ENCODE measurements around the gene RBM33.

RBM33 gene

DNA sequence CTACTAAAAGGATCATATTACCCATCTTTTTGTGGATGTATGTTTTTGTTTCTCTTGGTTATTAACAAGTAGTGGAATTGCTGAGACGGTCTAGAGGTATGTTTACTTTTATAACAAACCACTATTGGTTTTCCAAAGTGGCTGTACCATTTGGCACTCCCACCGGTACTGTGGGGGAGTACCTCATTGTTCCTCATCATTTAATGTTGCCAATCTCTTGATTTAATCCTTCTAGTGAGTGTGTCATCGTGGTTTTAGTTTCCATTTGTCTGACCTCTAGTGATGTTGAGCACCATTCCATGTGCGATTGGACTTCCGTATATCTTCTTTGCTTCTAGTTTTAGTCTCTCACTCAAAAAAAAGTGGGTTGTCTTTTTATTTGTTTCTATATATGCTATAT is 50.4 kb downstream of the RBM33 start:
- DNase-seq = no peak

DNA sequence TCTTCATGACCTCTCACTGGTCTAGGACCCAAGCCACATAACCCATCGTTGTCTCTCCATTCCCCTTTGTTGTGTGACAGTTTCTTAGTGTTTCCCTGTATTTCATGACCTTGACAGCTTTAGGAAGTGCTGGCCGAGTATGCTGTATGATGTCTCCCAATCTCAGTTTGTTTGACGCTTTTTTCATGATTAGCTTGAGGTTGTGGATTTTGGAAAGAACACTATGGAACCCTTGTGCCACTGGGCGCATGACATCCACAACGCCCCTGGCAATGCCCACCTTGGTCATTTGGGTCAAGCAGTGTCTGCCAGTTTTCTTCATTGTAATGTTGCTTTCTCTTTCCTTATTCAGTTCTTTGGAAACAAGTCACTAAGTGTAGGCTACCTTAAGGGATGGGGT is 52.3 kb downstream of the RBM33 start:
- DNase-seq = no peak

DNA sequence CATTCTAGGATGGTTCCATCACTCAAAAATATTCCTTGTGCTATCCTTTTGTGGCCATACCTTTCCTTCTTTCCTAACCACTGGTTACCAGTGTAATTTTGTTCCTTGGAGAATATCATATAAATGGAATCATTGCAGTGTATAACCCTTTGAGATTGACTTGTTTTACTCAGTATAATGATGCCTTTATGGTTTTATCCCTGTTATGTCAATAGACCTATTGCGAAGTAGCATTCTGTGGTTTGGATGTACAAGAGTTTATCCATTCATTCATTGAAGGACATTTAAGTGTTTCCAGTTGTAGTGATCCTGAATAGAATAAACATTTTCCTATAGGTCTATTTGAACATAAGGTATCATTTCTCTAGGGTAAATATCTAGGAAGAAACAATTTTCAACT is 54.2 kb downstream of the RBM33 start:
- DNase-seq = no peak

DNA sequence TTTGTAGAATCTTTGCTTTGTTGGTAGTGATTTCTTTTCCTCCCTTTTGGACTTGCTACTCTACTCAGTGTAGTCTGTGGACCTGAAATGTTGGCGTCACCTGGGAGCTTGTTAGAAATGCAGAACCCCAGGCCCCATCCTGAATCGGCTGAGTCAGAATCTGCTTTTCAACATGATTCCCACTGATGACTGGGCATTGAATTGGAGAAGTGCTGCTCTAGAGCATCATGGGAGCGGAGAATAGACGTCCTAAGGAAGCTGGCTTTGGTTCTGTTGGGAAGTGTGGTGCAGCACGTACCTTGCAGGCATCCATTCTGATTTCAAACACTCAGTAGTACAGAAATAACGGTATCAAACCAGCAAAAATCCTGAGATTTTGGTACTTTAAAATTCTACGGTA is 54.7 kb downstream of the RBM33 start:
- no peak for DNase-seq

DNA sequence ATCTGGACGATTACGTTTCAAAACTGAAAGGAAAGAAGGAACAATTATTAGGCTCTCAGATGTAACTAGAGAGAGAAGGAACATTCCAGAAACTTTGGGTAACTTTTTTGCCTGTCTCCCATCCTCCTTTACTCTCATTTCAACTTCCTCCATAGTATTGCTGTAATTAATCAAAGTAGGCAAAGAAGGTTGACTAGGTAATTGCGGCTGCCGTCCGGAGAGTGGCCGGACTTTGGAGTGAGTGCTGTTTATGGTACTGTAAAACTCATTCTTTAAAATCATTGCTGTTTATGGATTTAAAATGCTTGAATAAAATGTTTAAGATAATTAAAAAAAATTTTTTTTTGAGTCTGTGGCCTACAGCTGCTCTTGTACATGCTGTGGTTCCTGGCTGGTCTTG is 56.4 kb downstream of the RBM33 start:
- no peak for DNase-seq

DNA sequence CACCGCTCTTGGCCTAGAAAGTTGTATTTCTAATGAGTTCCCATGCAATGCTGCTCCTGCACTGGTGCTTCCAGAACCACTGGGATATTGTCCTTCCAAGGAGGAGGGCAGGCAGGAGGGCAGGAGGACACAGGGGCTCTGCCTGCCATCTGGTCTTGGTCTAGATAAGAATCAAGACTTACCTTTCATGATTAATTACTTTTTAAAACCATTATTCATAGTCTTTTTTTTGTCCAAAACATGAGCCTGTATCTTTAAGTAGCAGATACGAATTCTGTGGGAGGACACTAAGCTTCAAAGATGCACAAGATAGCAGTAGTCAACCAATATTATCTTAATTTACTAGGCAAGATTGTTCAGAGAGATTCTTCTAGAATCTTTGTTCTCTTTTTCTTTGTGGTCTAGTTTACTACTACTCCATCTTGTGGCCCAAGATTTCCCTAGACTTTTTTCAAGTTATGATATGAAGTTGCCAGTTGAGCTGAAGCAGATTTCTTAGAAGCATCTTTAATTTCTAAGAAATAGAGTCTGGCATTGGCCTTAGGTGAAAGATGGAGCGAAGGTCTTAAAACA is 57.6 kb downstream of the RBM33 start:
- no peak for DNase-seq

DNA sequence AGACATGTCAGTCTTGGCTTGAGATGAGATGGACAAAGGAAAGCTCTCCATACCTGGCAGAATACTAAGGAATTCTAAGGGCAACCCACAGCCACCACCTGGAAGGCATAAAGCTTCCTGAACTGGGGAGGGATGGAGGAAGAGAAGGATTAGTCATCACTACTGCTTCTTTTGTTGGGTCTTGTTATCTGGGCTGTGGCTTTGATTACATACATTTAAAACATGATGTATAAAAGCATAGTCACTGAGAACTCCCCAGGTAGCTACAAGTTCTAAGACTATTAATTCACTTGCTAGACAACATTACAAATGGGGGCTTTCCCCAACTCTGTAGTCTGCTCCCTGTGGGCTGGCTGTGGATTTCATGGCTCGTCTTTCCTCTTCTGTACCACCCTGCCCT is 58.2 kb downstream of the RBM33 start:
- DNase-seq = no peak

DNA sequence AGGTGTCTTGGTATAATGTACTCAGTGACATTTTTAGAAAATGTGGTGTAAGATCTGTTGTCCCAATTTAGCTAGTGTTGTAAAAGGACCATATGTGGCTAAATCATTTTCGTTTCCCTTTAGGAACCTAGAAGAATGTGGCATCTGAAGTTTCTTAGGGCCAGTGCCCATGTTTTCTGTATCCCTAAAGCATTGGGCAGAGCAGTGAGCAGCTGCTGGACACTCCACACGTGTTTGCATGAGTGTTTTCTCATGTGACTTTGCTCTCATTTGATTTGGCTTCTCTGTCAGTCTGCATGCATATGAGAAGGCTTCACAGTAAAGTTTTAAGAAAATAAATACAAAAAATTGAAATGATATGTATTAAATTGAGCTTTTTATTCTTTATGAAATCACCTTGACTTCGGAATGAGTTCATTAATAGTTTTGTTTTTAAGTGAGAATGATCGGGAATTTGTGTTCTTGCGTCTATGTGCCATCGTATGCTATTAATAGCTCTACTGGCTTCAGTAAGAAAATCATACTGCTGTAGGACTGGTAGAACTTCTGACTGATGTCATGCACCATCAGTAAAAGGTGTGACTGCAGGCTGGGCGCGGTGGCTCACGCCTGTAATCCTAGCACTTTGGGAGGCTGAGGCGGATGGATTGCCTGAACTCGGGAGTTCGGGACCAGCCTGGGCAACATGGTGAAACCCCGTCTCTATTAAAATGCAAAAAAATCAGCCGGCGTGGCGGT is 61.3 kb downstream of the RBM33 start:
- DNase-seq = no peak

DNA sequence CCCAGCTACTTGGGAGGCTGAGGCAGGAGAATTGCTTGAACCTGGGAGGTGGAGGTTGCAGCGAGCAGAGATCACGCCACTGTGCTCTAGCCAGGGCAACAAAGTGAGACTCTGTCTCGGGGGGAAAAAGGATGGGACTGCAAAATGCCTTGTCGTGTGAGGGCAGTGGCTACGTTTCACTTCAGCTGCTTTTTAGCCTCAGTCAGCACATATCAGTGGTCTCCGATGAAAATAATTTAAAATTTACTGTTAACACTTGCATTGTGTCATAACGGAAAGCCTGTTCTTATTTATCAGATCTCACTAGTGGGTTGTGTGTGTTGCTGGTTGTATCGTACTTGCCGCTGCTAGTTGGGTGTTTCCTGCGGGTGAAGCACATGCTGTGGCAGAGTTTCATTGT is 61.9 kb downstream of the RBM33 start:
- no peak for DNase-seq

DNA sequence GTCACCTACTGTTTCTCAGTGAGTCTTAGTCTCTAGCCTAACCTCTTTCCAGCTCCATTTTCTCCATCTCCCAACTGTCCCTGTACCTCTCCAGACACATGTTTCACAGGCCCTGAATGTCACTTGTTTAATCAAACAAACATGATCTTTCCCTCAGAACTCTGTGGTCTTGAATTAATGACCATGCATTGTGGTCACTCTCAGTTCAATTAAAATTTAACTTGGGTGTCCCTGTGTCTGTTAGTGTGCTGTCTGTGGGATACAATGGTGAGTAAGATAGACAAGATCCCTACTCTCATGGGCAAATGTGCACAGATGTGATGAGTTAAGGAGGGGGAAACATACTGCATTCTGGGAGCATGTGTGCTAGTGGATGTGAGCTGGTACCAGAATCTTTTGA is 65.0 kb downstream of the RBM33 start:
- no peak for DNase-seq

DNA sequence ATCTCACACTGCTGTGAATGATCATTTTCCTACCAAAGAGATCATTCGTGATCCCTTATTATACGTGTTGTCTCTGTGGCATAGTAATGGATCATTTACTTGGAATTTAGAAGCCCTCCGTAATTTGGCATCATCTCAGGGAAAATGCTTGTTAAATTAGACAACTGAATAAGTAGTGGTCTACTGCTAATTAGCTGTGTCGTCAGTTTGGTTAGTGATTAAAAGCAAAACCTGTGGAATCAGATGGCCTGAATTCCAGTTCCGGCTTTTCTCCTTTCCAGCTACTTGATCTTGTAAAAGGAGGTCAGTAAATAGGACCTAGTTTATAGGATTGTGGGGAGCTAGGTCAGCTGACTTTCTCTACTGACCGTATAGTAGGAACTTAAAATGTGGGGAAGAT is 65.6 kb downstream of the RBM33 start:
- no peak for DNase-seq

DNA sequence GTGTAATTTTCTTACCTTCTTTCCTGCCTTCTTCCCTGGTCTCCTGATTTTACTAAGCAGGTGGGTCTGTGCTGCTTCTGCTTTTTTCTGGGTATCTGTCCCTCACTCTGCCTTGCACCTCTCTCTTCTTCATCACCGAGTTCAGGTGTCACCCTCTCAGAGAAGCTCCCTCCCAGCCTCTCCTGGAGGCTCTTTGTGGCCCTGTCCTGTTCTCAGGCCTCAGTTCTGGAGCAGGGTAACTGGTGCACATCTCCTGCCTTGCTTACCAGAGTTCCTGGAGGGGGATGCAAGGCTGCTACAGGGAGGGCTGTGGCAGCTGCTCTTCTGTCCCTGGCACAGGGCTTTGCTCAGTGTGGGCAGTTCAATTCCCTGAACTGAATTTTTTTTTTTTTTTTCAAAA is 66.1 kb downstream of the RBM33 start:
- no peak for DNase-seq

DNA sequence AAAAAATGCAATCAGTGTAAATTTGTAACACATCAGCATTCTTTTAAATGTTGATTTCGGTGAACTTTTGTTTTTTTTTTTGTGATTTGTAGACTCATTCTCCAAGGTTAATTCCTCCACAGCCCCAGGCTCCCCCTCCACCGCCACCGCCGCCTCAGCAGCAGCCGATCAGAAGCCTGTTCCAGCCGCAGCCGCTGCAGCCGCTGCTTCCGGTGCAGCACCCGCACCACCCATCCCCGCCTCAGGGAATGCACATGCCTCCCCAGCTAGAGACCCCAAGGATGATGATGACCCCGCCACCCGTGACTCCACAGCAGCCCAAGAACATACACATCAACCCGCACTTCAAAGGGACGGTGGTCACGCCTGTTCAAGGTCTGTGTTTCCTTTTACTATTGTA is 66.6 kb downstream of the RBM33 start:
- no peak for DNase-seq

DNA sequence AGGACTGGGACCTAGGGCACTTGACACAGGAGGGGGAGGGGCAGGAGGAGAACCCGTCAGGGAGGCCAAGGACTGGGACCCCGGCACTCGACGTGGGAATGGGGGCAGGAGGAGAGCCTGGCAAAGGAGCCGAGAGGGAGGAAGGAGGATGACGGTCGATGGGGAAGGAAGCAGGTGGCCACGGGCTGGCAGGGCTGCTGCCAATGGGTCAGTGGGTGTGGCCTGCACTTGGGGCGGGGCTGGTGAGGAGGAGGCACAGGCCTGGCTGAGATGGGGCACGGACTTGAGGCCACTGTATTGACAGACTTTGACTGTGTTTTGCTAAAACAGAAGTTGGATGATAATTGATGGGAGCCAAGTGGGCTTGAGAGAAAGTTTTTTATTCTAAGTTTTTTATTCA is 68.9 kb downstream of the RBM33 start:
- DNase-seq = no peak

DNA sequence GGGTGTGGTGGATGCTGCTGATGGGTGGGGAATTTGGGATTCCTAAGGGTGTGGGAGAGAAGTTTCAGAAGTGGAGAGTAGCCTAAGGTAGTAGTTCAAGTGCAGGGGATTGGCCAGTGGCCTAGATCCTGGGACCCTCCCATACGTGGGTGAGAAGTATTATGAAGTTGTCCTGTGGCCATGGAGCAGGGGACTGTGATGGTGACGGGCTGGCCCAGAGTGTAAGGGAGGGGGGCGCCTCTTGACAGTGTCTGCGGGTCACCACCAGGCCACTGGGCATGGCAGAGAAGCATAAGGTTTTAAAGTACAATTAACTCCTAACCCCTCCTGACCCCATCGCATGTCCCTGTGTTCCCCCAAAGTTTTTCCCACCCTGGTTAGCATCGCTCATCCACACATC is 70.2 kb downstream of the RBM33 start:
- DNase-seq = no peak

DNA sequence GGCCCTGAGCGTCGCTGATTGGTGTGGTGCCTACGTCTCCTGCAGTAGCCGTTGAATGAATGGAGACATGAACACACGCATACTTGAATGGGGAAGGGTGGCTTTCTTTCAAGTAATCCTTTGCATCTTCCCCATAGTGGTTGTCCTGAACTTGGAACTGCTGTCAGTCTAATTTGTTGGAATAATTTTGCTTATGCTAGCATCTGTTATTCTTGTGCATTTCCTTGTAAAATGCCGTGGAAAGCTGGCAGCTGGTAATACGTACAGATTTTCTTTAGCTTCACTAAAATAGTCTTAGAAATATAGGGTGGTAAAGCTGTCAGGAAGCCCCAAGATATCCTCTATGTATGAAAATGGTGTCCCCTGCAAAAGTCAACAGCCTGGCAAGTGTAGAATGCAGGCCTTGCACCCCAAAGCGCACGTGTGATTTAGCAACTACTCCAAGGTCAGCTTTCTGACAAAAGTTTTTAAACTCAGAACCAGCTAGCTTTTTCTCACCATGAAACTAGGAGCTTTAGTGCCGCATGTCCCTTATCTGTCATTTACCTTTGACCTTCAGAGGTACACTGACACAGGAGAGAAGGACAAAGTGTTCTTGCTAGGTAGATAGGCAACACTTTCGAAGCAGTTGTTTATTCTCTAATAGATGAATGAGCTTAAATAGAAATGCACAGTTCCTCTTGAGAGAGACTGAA is 70.8 kb downstream of the RBM33 start:
- no peak for DNase-seq

DNA sequence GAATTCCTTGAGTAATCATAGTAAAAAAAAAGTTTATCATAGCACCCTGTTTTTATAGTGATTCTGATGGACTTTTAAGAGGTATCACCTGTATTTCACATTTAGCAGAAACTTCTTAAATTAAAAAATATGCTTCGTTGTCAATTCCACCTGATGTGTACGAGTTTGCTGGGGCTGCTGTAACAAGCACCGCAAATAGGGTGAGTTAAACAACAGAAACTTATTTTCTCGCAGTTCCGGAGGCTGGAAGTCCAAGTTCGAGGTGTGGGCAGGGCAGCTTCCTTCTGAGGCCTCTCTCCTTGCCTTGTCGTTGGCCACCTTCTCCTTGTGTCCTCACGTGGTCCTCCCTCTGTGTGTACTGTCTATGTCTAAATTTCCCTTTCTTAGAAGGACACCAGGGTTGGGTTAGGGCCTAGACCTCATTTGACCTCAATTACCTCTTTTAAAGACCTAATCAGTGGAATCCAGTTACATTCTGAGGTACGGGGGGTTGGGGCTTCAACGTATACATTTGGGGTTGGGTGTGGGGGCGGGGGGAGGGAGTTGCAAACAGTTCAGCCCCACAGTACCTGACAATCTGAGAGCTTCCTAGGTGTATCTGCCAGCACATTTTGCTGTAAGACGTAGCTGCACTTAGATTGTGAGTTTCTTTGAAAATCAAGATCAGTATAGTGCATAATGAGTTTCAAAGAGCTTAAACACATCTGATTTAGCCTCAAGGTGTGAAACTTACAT is 72.7 kb downstream of the RBM33 start:
- DNase-seq = no peak

DNA sequence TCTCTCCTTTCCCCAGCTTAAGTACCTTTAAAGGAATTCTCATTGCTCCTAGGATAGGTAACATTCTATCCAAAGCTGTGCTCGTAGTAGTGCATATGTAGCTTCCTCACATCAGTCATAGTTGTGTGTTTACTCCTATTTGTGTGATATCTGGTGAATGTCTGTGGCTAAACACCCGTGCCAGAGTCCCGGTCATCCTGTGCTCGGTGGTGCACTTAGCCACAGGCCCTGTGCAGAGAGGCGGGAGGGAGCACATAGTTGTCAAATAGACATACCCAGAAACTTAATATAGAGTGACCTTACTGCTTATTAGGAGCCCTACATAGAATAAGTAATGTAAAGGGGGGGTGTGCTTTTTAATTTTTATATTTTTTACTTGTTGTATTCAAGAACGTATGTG is 76.6 kb downstream of the RBM33 start:
- DNase-seq = no peak

DNA sequence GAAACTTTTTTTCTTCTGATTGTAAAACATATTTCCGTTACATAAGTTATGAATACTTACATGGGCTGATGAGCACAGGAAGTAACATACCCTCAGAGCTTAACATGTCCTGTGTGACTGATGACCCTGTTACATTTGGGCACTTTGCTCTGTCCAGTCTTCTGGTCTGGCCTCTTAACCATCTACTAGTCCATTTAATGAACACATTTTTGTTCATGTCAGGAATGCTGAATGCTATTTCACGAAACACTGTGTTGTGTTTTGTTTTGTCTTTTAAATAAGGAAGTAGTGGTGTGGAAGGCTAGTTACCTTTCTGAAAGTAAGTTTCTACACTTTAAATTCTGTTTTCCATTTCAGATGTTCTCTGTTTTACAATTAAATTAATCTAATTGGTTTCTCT is 77.7 kb downstream of the RBM33 start:
- DNase-seq = no peak

DNA sequence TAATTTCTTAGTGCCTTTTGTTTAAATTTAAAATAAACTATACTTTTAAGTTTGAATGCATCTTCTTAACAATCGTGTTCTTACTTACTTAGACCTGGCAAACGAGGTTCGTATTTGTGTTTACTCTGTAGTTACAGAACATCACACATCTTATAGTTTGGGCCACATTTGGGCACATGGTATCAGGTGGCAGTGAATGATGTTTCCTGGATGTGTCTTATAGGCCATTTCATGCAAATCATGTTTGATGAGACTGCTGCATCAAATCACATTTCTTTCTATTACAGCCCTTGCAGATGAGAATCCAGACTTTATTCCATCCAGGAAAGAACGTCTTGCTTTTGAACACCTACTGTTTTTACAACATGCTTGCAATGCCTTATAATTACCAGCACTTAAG is 78.5 kb downstream of the RBM33 start:
- DNase-seq = no peak

DNA sequence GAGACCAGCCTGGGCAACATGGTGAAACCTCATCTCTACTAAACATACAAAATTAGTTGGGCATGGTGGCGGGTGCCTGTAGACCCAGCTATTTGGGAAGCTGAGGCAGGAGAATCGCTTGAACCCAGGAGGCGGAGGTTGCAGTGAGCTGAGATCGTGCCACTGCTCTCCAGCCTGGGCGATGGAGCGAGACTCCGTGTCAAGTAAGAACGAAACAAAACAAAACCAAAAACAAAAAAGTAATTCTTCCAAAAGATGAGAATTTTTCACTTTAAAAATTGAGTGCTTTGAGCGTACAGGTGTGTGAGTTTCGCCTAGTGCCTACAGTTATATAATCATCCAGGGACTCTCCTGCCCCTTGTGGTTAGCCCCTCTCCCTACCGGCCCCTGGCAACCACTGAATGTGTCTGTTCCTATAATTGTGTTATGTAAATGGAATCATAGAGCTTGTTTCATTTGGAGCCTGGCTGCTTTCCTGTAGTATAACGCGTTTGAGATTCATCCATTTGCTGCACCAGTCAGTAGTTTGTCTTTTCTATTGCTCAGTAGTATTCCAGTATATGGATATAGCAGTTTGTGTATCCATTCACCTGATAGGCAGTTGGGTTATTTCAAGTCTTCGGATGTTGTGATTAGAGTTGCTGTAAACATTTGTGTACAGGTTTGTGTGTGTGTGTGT is 80.0 kb downstream of the RBM33 start:
- DNase-seq = no peak

DNA sequence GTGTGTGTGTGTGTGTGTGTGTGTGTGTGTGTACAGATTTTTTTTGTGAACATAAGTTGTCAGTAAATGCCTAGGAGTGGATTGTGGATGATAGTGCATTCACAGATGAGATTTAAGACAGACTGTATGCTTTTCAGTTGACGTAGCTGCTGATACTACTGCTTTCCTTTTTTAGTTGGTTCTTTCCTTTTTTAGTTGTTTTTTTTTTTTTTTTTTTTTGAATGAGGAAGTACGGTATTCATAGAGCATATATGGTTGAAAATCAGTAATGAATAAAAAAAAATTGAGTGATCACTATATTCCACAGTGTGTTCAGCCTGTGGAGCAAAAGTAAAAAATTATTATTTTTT is 80.5 kb downstream of the RBM33 start:
- DNase-seq = no peak

DNA sequence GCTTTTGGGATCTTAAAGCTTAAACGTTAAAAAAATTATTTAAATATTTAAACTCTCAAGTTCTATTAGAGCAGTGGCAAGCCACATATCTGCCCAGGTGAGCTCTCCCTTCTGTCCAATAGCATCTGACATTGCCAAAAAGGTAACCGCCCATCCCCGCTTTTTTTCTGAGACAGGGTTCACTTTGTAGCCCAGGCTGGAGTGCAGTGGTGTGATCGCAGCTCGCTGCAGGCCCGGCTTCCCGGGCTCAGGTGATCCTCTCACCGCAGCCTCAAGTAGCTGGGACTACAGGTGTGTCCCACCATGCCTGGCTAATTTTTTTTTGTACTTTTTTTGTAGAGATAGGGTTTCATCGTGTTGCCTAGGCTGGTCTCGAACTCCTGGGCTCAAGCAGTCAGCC is 83.2 kb downstream of the RBM33 start:
- no peak for DNase-seq

Data from AML-193 (cell line).